ENCODE data around the gene KIF1A. TPM values are rescaled to one million over a fixed set of nuclear protein-coding genes. Genes with fewer than 3 reads are reported as not detected.

The KIF1A gene
- total RNA-seq, 1 donor from 2014 or later: 52.2 TPM

- DNase-seq (ENCODE audit: low spot score): no peak
- Mint-ChIP-seq H3K27ac (ENCODE audit: unreplicated experiment) (no peak overlapping the region), H3K4me1 (ENCODE audit: unreplicated experiment) (no peaks in the 10 kb centered on the region), H3K27me3 (ENCODE audit: unreplicated experiment) (peaks cover 5% of the 10 kb centered on the region), H3K36me3 (ENCODE audit: low read depth, unreplicated experiment) (no peaks in the 10 kb centered on the region), H3K4me3 (ENCODE audit: unreplicated experiment) (no peak overlapping the region), H3K9me3 (ENCODE audit: unreplicated experiment) (no peaks in the 10 kb centered on the region)
- TF ChIP-seq CTCF (IDR thresholded peaks at IDR 0.05; ENCODE audit: unreplicated experiment): no peak
These were observed 103.8 kb downstream of the KIF1A start for GRCh38 chr2:240716130-240716798.

GRCh38 chr2:240714747-240715725 is 105.0 kb downstream of the KIF1A start:
- no peak overlapping the region for H3K4me3 Mint-ChIP-seq (ENCODE audit: unreplicated experiment)
- no peaks in the 10 kb centered on the region for H3K36me3 Mint-ChIP-seq (ENCODE audit: low read depth, unreplicated experiment)
- no peak for DNase-seq (ENCODE audit: low spot score)
- peaks cover 5% of the 10 kb centered on the region for H3K27me3 Mint-ChIP-seq (ENCODE audit: unreplicated experiment)
- no peaks in the 10 kb centered on the region for H3K9me3 Mint-ChIP-seq (ENCODE audit: unreplicated experiment)
- no peaks in the 10 kb centered on the region for H3K4me1 Mint-ChIP-seq (ENCODE audit: unreplicated experiment)
- TF ChIP-seq CTCF (IDR thresholded peaks at IDR 0.05; ENCODE audit: unreplicated experiment): no peak
- H3K27ac Mint-ChIP-seq (ENCODE audit: unreplicated experiment): no peak overlapping the region

GRCh38 chr2:240713928-240714746 is 105.9 kb downstream of the KIF1A start:
- no peaks in the 10 kb centered on the region for H3K36me3 Mint-ChIP-seq (ENCODE audit: low read depth, unreplicated experiment)
- H3K9me3 Mint-ChIP-seq (ENCODE audit: unreplicated experiment): no peaks in the 10 kb centered on the region
- no peaks in the 10 kb centered on the region for H3K4me1 Mint-ChIP-seq (ENCODE audit: unreplicated experiment)
- peaks cover 5% of the 10 kb centered on the region for H3K27me3 Mint-ChIP-seq (ENCODE audit: unreplicated experiment)
- no peak for TF ChIP-seq CTCF (IDR thresholded peaks at IDR 0.05; ENCODE audit: unreplicated experiment)
- no peak overlapping the region for H3K27ac Mint-ChIP-seq (ENCODE audit: unreplicated experiment)
- H3K4me3 Mint-ChIP-seq (ENCODE audit: unreplicated experiment): no peak overlapping the region
- DNase-seq (ENCODE audit: low spot score): no peak

- TF ChIP-seq CTCF (IDR thresholded peaks at IDR 0.05; ENCODE audit: unreplicated experiment): no peak
- Mint-ChIP-seq H3K27me3 (ENCODE audit: unreplicated experiment) (peaks cover 5% of the 10 kb centered on the region), H3K27ac (ENCODE audit: unreplicated experiment) (no peak overlapping the region), H3K9me3 (ENCODE audit: unreplicated experiment) (no peaks in the 10 kb centered on the region), H3K4me3 (ENCODE audit: unreplicated experiment) (no peak overlapping the region), H3K36me3 (ENCODE audit: low read depth, unreplicated experiment) (no peaks in the 10 kb centered on the region), H3K4me1 (ENCODE audit: unreplicated experiment) (no peaks in the 10 kb centered on the region)
- DNase-seq (ENCODE audit: low spot score): no peak
These were observed 106.7 kb downstream of the KIF1A start for GRCh38 chr2:240713071-240713927.

All from endothelial cell (in vitro differentiated cells).